MCF 10A (cell line): ENCODE results near the gene CRTC1. TPM values are rescaled to one million over a fixed set of nuclear protein-coding genes. Genes with fewer than 3 reads are reported as not detected.

ENCODE experiments used
- BruUV-seq: library from RNA; stranded (reverse); fragments of 400-500 nt; replicated peaks from 2 replicates; lab custom pipeline; 2021; lab: Mats Ljungman, UMichigan
- CTCF ChIA-PET: fragments of 300-600 bp; sonication (Branson Sonifier 250); formaldehyde crosslinking; extraction: SDS; loops from one replicate; lab custom pipeline; 2021; ENCODE audit warnings: antibody characterized with exemption, inconsistent platforms; lab: Yijun Ruan, JAX
- POLR2A ChIA-PET: fragments of 300-600, 350-650 bp; sonication (Branson Sonifier 250); formaldehyde crosslinking; extraction: SDS; loops from one replicate; lab custom pipeline; 2020; ENCODE audit warnings: antibody characterized with exemption, inconsistent platforms; lab: Yijun Ruan, JAX
- DNase-seq: peaks from one replicate; pipeline ENCODE4 v3.0.0-alpha.2; 2018; ENCODE audit not compliant: unreplicated experiment
- H3K27ac Mint-ChIP-seq: one replicate; pipeline ENCODE4 v1.8.0; 2022; ENCODE audit warnings: mild to moderate bottlenecking, low read depth, mixed read lengths; ENCODE audit not compliant: unreplicated experiment
- H3K27me3 Mint-ChIP-seq: one replicate; pipeline ENCODE4 v1.8.0; 2022; ENCODE audit warnings: mixed read lengths; ENCODE audit not compliant: insufficient read depth, unreplicated experiment
- H3K36me3 Mint-ChIP-seq: one replicate; pipeline ENCODE4 v1.8.0; 2022; ENCODE audit warnings: mild to moderate bottlenecking, moderate library complexity, mixed read lengths; ENCODE audit not compliant: insufficient read depth, unreplicated experiment
- H3K4me1 Mint-ChIP-seq: one replicate; pipeline ENCODE4 v1.8.0; 2022; ENCODE audit warnings: mixed read lengths; ENCODE audit not compliant: insufficient read depth, unreplicated experiment
- H3K4me3 Mint-ChIP-seq: one replicate; pipeline ENCODE4 v1.8.0; 2022; ENCODE audit warnings: mild to moderate bottlenecking, moderate library complexity, mixed read lengths; ENCODE audit not compliant: unreplicated experiment
- H3K9me3 Mint-ChIP-seq: one replicate; pipeline ENCODE4 v1.8.0; 2022; ENCODE audit warnings: mixed read lengths; ENCODE audit not compliant: unreplicated experiment
- CTCF ChIP-seq: fragments of 200-600 bp; IDR thresholded peaks from one replicate; pipeline ENCODE4 v1.8.0; 2022; ENCODE audit warnings: antibody characterized with exemption, mild to moderate bottlenecking; ENCODE audit not compliant: unreplicated experiment
- intact Hi-C: fragments of 100-400 bp; cut with micrococcal nuclease; formaldehyde crosslinking; loops from 2 replicates; pipeline ENCODE4 v1.14.1; 2022
- total RNA-seq: library from RNA; stranded (reverse); gene quantifications from 2 replicates; pipeline ENCODE4 v1.2.3, GENCODE V29; 2022

CRTC1 gene
- total RNA-seq, 1 experiment from 2014 or later, result 11.1 TPM

- Mint-ChIP-seq H3K4me1 (peaks cover 5% of the 10 kb centered on the region), H3K36me3 (no peaks in the 10 kb centered on the region), H3K4me3 (no peak overlapping the region), H3K27me3 (no peaks in the 10 kb centered on the region), H3K9me3 (no peaks in the 10 kb centered on the region), H3K27ac (no peak overlapping the region)
- BruUV-seq, result no TSS peak
- ChIA-PET POLR2A (no interaction called here), CTCF (no interaction called here)
- DNase-seq, result no peak
- intact Hi-C loops, result no loop called here
- TF ChIP-seq CTCF, result no peak
Observed at GRCh38 chr19:18649371-18650020, 34.0 kb upstream of the CRTC1 start.

GRCh38 chr19:18650021-18650390 lies 33.5 kb upstream of the CRTC1 start:
- intact Hi-C loops, result no loop called here
- no TSS peak for BruUV-seq
- no peaks in the 10 kb centered on the region for H3K27me3 Mint-ChIP-seq
- H3K27ac Mint-ChIP-seq, result no peak overlapping the region
- TF ChIP-seq CTCF, result no peak
- no peaks in the 10 kb centered on the region for H3K9me3 Mint-ChIP-seq
- CTCF ChIA-PET, result no interaction called here
- DNase-seq, result no peak
- POLR2A ChIA-PET, result no interaction called here
- H3K36me3 Mint-ChIP-seq, result no peaks in the 10 kb centered on the region
- H3K4me1 Mint-ChIP-seq, result peaks cover 5% of the 10 kb centered on the region
- H3K4me3 Mint-ChIP-seq, result no peak overlapping the region

GRCh38 chr19:18650468-18651041 lies 32.9 kb upstream of the CRTC1 start:
- Mint-ChIP-seq H3K36me3 (no peaks in the 10 kb centered on the region), H3K4me1 (peaks cover 5% of the 10 kb centered on the region), H3K9me3 (no peaks in the 10 kb centered on the region), H3K4me3 (no peak overlapping the region), H3K27me3 (no peaks in the 10 kb centered on the region), H3K27ac (no peak overlapping the region)
- TF ChIP-seq CTCF, result no peak
- POLR2A ChIA-PET, result no interaction called here
- DNase-seq, result no peak
- intact Hi-C loops, result no loop called here
- CTCF ChIA-PET, result no interaction called here
- no TSS peak for BruUV-seq

GRCh38 chr19:18651300-18651699 lies 32.2 kb upstream of the CRTC1 start:
- peaks cover 5% of the 10 kb centered on the region for H3K4me1 Mint-ChIP-seq
- intact Hi-C loops, result no loop called here
- H3K4me3 Mint-ChIP-seq, result no peak overlapping the region
- H3K27me3 Mint-ChIP-seq, result no peaks in the 10 kb centered on the region
- H3K27ac Mint-ChIP-seq, result no peak overlapping the region
- POLR2A ChIA-PET, result no interaction called here
- CTCF ChIA-PET, result interaction anchor here (0.6 kb wide), 1 partner anchor 57 kb away, joined by 3 read pairs; no protein-coding TSS in a partner anchor
- BruUV-seq, result no TSS peak
- no peak for DNase-seq
- no peaks in the 10 kb centered on the region for H3K36me3 Mint-ChIP-seq
- H3K9me3 Mint-ChIP-seq, result no peaks in the 10 kb centered on the region
- TF ChIP-seq CTCF, result no peak
